ENCODE data around the gene SLC25A27.

GRCh38 chr6:46719099-46719498 is 66.3 kb downstream of the SLC25A27 start:
- TF ChIP-seq CTCF (conservative IDR thresholded peaks at IDR 0.05; ENCODE audit: low read length) (no peak), EZH2phosphoT487 (IDR thresholded peaks at IDR 0.05; ENCODE audit: borderline replicate concordance, low read depth, low read length) (no peak)

All from OCI-LY7 (cell line).